Central memory CD8-positive, alpha-beta T cell (primary cell): Measurements from ENCODE around the gene ZBTB7C.

Source experiments
- ATAC-seq: fragments of 150-1000 bp; cut with Tn5 transposase; replicated peaks from 2 replicates; pipeline ENCODE4 v1.10.0; 2022; ENCODE audit warnings: mild to moderate bottlenecking, moderate FRiP score, moderate number of reproducible peaks; ENCODE audit not compliant: poor library complexity, severe bottlenecking; ENCODE audit errors: extremely low read depth
- DNase-seq, 2 donors: peaks; one replicate each; pipeline ENCODE4 v3.0.0; 2021; ENCODE audit warnings: low spot score in 2 of 2
- H3K27ac Mint-ChIP-seq: one replicate; pipeline ENCODE4 v1.8.0; 2022; ENCODE audit warnings: low read depth, mild to moderate bottlenecking, moderate library complexity, mixed read lengths
- H3K27me3 Mint-ChIP-seq: one replicate; pipeline ENCODE4 v1.8.0; 2022; ENCODE audit warnings: mixed read lengths
- H3K36me3 Mint-ChIP-seq: one replicate; pipeline ENCODE4 v1.8.0; 2022; ENCODE audit warnings: mild to moderate bottlenecking, moderate library complexity, mixed read lengths; ENCODE audit not compliant: insufficient read depth
- H3K4me1 Mint-ChIP-seq: one replicate; pipeline ENCODE4 v1.8.0; 2022; ENCODE audit warnings: mixed read lengths
- H3K4me3 Mint-ChIP-seq: one replicate; pipeline ENCODE4 v1.8.0; 2022; ENCODE audit warnings: mild to moderate bottlenecking, moderate library complexity, mixed read lengths
- H3K9me3 Mint-ChIP-seq: one replicate; pipeline ENCODE4 v1.8.0; 2022; ENCODE audit warnings: mixed read lengths

Gene ZBTB7C

GRCh38 chr18:48019557-48020325 is 389.4 kb downstream of the ZBTB7C start:
- DNase-seq (no peak), ATAC-seq (no peak)
- Mint-ChIP-seq H3K9me3 (peaks cover 4% of the 10 kb centered on the region), H3K36me3 (no peaks in the 10 kb centered on the region), H3K4me3 (no peak overlapping the region), H3K27ac (no peak overlapping the region), H3K27me3 (peaks cover 61% of the 10 kb centered on the region), H3K4me1 (no peaks in the 10 kb centered on the region)

- ATAC-seq (no peak), DNase-seq (no peak)
- H3K36me3 Mint-ChIP-seq: no peaks in the 10 kb centered on the region
- H3K27ac Mint-ChIP-seq: no peak overlapping the region
- no peaks in the 10 kb centered on the region for H3K4me1 Mint-ChIP-seq
- no peak overlapping the region for H3K4me3 Mint-ChIP-seq
- peaks cover 52% of the 10 kb centered on the region for H3K27me3 Mint-ChIP-seq
- peaks cover 6% of the 10 kb centered on the region for H3K9me3 Mint-ChIP-seq
These were observed 390.3 kb downstream of the ZBTB7C start for GRCh38 chr18:48018851-48019250.

GRCh38 chr18:48017635-48018034 is 391.5 kb downstream of the ZBTB7C start:
- H3K4me3 Mint-ChIP-seq: no peak overlapping the region
- ATAC-seq: no peak
- no peak for DNase-seq
- no peak overlapping the region for H3K27ac Mint-ChIP-seq
- peaks cover 40% of the 10 kb centered on the region for H3K27me3 Mint-ChIP-seq
- H3K36me3 Mint-ChIP-seq: no peaks in the 10 kb centered on the region
- peaks cover 6% of the 10 kb centered on the region for H3K9me3 Mint-ChIP-seq
- H3K4me1 Mint-ChIP-seq: no peaks in the 10 kb centered on the region

- Mint-ChIP-seq H3K9me3 (peaks cover 6% of the 10 kb centered on the region), H3K4me1 (peaks cover 6% of the 10 kb centered on the region), H3K27me3 (peaks cover 56% of the 10 kb centered on the region), H3K4me3 (no peak overlapping the region), H3K27ac (no peak overlapping the region), H3K36me3 (no peaks in the 10 kb centered on the region)
- DNase-seq (no peak), ATAC-seq (no peak)
These were observed 396.0 kb downstream of the ZBTB7C start for GRCh38 chr18:48013162-48013561.

GRCh38 chr18:48011926-48012465 is 397.2 kb downstream of the ZBTB7C start:
- no peak for ATAC-seq
- peaks cover 6% of the 10 kb centered on the region for H3K4me1 Mint-ChIP-seq
- H3K27me3 Mint-ChIP-seq: peaks cover 59% of the 10 kb centered on the region
- no peak overlapping the region for H3K27ac Mint-ChIP-seq
- H3K4me3 Mint-ChIP-seq: no peak overlapping the region
- DNase-seq: no peak
- peaks cover 2% of the 10 kb centered on the region for H3K36me3 Mint-ChIP-seq
- peaks cover 6% of the 10 kb centered on the region for H3K9me3 Mint-ChIP-seq

GRCh38 chr18:48010264-48010663 is 398.9 kb downstream of the ZBTB7C start:
- no peak for DNase-seq
- peaks cover 64% of the 10 kb centered on the region for H3K27me3 Mint-ChIP-seq
- H3K27ac Mint-ChIP-seq: no peak overlapping the region
- H3K4me3 Mint-ChIP-seq: no peak overlapping the region
- H3K9me3 Mint-ChIP-seq: peaks cover 6% of the 10 kb centered on the region
- ATAC-seq: no peak
- H3K36me3 Mint-ChIP-seq: peaks cover 2% of the 10 kb centered on the region
- H3K4me1 Mint-ChIP-seq: peaks cover 6% of the 10 kb centered on the region

GRCh38 chr18:48009116-48009745 is 400.0 kb downstream of the ZBTB7C start:
- H3K27me3 Mint-ChIP-seq: peaks cover 64% of the 10 kb centered on the region
- no peak for ATAC-seq

GRCh38 chr18:48007955-48008701 is 401.1 kb downstream of the ZBTB7C start:
- H3K4me1 Mint-ChIP-seq: peaks cover 6% of the 10 kb centered on the region
- DNase-seq (no peak), ATAC-seq (peak; percentile 72)
- peaks cover 2% of the 10 kb centered on the region for H3K36me3 Mint-ChIP-seq
- H3K9me3 Mint-ChIP-seq: no peaks in the 10 kb centered on the region
- H3K27me3 Mint-ChIP-seq: peaks cover 64% of the 10 kb centered on the region
- no peak overlapping the region for H3K27ac Mint-ChIP-seq
- H3K4me3 Mint-ChIP-seq: peak overlapping the region; percentile 64

More at GRCh38 chr18:48009116-48009745, 400.0 kb downstream of the ZBTB7C start:
- H3K36me3 Mint-ChIP-seq: peaks cover 2% of the 10 kb centered on the region
- no peak for DNase-seq
- peaks cover 6% of the 10 kb centered on the region for H3K4me1 Mint-ChIP-seq
- H3K27ac Mint-ChIP-seq: no peak overlapping the region
- no peaks in the 10 kb centered on the region for H3K9me3 Mint-ChIP-seq
- H3K4me3 Mint-ChIP-seq: peak overlapping the region; percentile 64

- ATAC-seq (no peak), DNase-seq (no peak)
- Mint-ChIP-seq H3K4me1 (peaks cover 6% of the 10 kb centered on the region), H3K9me3 (no peaks in the 10 kb centered on the region), H3K36me3 (peaks cover 2% of the 10 kb centered on the region), H3K27me3 (peaks cover 62% of the 10 kb centered on the region), H3K4me3 (peak overlapping the region; percentile 54), H3K27ac (no peak overlapping the region)
These were observed 401.8 kb downstream of the ZBTB7C start for GRCh38 chr18:48007381-48007780.

GRCh38 chr18:48006415-48007175 is 402.6 kb downstream of the ZBTB7C start:
- Mint-ChIP-seq H3K27ac (no peak overlapping the region), H3K4me1 (peaks cover 6% of the 10 kb centered on the region), H3K36me3 (peaks cover 2% of the 10 kb centered on the region), H3K4me3 (peak overlapping the region; percentile 54), H3K9me3 (no peaks in the 10 kb centered on the region), H3K27me3 (peaks cover 54% of the 10 kb centered on the region)
- DNase-seq: no peak
- no peak for ATAC-seq

GRCh38 chr18:48004577-48004976 is 404.6 kb downstream of the ZBTB7C start:
- ATAC-seq: no peak

More at GRCh38 chr18:48004577-48004976, 404.6 kb downstream of the ZBTB7C start:
- Mint-ChIP-seq H3K27ac (no peak overlapping the region), H3K9me3 (no peaks in the 10 kb centered on the region), H3K4me3 (no peak overlapping the region), H3K4me1 (peaks cover 6% of the 10 kb centered on the region), H3K27me3 (peaks cover 35% of the 10 kb centered on the region), H3K36me3 (peaks cover 2% of the 10 kb centered on the region)
- DNase-seq: no peak
